ENCODE data around the gene GOSR2. TPM values are rescaled to one million over a fixed set of nuclear protein-coding genes. Genes with fewer than 3 reads are reported as not detected.

GOSR2 gene
- total and polyA plus RNA-seq, 2 donors (not counting 3 experiments of a cell fraction or from before 2014, with no cell fraction given), result 48.6 to 54.7 TPM

DNA sequence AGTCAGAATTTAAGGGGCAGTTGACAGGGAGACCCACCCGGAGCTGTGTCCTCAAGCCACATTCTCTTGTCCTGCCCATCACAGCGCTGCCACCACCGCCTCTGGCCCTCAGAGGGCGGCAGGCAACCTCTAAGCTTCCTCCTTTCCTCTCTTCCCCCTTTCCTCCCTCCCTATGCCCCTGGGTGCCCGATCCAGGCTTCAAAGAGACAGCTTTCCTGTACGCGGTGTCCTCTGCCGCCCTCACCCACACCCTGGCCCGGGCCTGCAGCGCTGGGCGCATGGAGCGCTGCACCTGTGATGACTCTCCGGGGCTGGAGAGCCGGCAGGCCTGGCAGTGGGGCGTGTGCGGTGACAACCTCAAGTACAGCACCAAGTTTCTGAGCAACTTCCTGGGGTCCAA, 48.1 kb upstream of the GOSR2 start:
- H3K4me3 ChIP-seq (replicated peaks in 1 of 3; ENCODE audit: insufficient read depth in 1 of 3, low read depth in 1 of 3, low read length in 3 of 3), result no peak overlapping the region
- H3K4me1 ChIP-seq (ENCODE audit: control insufficient read depth, extremely low read depth, insufficient read depth, low read length), result no peaks in the 10 kb centered on the region
- H3K9me1 ChIP-seq (replicated peaks; ENCODE audit: control insufficient read depth, extremely low read depth, insufficient read depth, low read length), result no peaks in the 10 kb centered on the region
- intact Hi-C loops (cut with micrococcal nuclease), result no loop called here
- no peaks in the 10 kb centered on the region for H4K20me1 ChIP-seq (replicated peaks; ENCODE audit: control insufficient read depth, extremely low read depth, insufficient read depth, low read length)
- no TSS peak for BruUV-seq (replicated peaks)
- TF ChIP-seq EZH2 (IDR thresholded peaks at IDR 0.05; ENCODE audit: borderline replicate concordance, low read depth, low read length, severe bottlenecking) (no peak), JUN (IDR thresholded peaks at IDR 0.05; ENCODE audit: borderline replicate concordance, insufficient read depth, insufficient read length, low read depth) (no peak), GATA2 (IDR thresholded peaks at IDR 0.05; ENCODE audit: insufficient read depth, insufficient read length, low read depth, low read length) (no peak)
- TF ChIP-seq, protein P1, sequence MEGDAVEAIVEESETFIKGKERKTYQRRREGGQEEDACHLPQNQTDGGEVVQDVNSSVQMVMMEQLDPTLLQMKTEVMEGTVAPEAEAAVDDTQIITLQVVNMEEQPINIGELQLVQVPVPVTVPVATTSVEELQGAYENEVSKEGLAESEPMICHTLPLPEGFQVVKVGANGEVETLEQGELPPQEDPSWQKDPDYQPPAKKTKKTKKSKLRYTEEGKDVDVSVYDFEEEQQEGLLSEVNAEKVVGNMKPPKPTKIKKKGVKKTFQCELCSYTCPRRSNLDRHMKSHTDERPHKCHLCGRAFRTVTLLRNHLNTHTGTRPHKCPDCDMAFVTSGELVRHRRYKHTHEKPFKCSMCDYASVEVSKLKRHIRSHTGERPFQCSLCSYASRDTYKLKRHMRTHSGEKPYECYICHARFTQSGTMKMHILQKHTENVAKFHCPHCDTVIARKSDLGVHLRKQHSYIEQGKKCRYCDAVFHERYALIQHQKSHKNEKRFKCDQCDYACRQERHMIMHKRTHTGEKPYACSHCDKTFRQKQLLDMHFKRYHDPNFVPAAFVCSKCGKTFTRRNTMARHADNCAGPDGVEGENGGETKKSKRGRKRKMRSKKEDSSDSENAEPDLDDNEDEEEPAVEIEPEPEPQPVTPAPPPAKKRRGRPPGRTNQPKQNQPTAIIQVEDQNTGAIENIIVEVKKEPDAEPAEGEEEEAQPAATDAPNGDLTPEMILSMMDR (IDR thresholded peaks at IDR 0.05; ENCODE audit: extremely low read depth in 1 of 2, insufficient read depth in 1 of 2, low read depth in 1 of 2, low read length in 2 of 2), result no peak
- TF ChIP-seq, protein P2, sequence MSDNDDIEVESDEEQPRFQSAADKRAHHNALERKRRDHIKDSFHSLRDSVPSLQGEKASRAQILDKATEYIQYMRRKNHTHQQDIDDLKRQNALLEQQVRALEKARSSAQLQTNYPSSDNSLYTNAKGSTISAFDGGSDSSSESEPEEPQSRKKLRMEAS (IDR thresholded peaks at IDR 0.05; ENCODE audit: insufficient read depth, insufficient read length), result no peak
- no peaks in the 10 kb centered on the region for H3K27me3 ChIP-seq (ENCODE audit: control insufficient read depth in 2 of 2, insufficient read depth in 2 of 2, low read length in 2 of 2)
- FAIRE-seq (no peak), DNase-seq (ENCODE audit: low read depth, low spot score) (no peak)
- H3K36me3 ChIP-seq (ENCODE audit: control insufficient read depth in 2 of 2, extremely low read depth in 1 of 2, insufficient read depth in 2 of 2, low read length in 2 of 2), result no peaks in the 10 kb centered on the region
- H3K4me2 ChIP-seq (ENCODE audit: insufficient read depth, low read length), result no peak overlapping the region
- no peak overlapping the region for H2AFZ ChIP-seq (ENCODE audit: low read depth, low read length)
- H3K27ac ChIP-seq (ENCODE audit: insufficient read depth, low read depth, low read length), result no peak overlapping the region
- dilution Hi-C loops (cut with MboI; ENCODE audit: extremely low pct_ligation_motif_present, low sequenced_read_pairs), result no loop called here
- ChIA-PET CTCF (no interaction called here), POLR2A (no interaction called here)
- no peaks in the 10 kb centered on the region for H3K79me2 ChIP-seq (ENCODE audit: control insufficient read depth, insufficient read depth, low read length)
- H3K9ac ChIP-seq (replicated peaks; ENCODE audit: extremely low read depth, insufficient read depth, low read length), result no peak overlapping the region
- H3K9me3 ChIP-seq (replicated peaks; ENCODE audit: control insufficient read depth, insufficient read depth, low read length), result no peaks in the 10 kb centered on the region
